NOMO-1 (cell line): ENCODE measurements around the gene RUNDC1.
"Not testable (repeated sequence)": the region's sequence is repeated elsewhere in the genome, so short reads cannot be mapped to it uniquely, and the experiment has no call there.

Source experiments
- DNase-seq, 2 experiments: peaks; one replicate each; lab custom pipeline; 2025; ENCODE audit not compliant: unreplicated experiment in 2 of 2; lab: John Stamatoyannopoulos, UW

RUNDC1 gene

DNA sequence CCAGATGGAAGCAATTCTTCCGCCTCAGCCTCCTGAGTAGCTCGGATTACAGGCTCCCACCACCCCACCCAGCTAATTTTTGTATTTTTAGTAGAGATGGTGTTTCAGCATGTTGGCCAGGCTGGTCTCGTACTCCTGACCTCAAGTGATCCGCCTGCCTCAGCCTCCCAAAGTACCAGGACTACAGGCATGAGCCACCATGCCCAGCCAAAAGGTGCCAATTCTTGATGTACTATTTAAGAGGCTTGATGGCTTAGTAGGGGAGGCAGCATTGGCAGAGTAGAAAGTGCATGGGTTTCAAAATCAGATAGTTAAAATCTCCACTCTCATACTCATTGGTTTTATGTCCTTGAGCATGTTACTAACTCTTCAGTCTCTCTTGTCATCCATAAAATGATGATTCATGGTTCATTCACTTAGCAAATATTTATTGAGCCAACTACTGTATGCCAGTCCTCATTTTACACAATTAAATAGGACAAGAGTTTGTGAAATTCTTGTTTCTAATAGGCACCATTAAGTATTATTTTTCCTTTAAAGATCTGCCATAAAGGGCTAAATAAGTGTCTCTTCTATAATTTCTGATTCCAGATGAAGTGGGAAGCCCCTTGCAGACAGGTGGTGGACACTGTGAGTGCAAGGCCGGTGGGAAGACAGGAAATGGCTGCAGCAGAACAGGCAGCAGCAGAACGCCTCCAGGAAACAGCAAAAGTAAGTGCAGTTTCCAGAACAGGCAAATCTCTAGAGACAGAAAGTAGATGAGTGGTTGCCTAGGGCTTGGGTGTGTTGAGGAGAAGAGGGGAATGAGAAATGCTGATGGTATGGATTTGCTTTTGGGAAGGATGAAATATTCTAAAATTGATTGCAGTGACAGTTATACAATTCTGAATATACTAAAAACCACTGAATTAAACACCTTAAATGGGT is 9.6 kb downstream of the RUNDC1 start:
- no peak for DNase-seq

DNA sequence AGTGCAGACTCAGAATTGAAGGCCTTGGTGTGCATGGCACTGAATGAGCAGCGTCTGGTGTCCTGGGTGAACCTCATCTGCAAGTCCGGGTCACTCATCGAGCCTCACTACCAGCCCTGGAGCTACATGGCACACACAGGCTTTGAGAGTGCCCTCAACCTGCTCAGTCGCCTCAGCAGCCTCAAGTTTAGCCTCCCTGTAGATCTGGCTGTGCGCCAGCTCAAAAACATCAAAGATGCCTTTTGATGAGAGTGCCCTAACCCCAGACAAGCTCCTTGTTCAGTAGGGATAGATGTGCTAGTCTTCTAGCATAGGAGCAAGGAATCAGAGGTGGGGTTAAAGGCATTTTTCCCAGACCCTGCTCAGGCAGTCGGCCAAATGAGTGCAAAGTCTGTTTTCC is 11.1 kb downstream of the RUNDC1 start:
- DNase-seq = no peak

DNA sequence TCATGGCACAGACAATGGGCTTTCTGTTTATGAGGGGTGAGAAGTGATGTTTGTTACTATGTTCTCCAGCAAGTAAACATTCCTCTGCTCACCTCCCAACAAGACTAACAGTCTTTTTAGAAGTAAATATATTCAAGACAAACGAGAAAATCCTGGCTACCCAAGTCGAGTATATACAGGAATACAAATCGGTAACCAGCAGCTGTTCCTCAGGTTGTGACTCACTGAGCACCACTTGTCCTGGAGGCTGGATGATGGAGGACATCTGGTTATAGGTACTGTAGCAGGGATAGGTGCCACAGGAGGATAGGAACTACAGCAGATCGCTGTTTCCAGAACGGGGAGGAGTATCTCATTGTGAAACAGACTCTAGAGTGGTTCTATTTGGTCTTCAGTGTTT is 12.5 kb downstream of the RUNDC1 start:
- DNase-seq = no peak

DNA sequence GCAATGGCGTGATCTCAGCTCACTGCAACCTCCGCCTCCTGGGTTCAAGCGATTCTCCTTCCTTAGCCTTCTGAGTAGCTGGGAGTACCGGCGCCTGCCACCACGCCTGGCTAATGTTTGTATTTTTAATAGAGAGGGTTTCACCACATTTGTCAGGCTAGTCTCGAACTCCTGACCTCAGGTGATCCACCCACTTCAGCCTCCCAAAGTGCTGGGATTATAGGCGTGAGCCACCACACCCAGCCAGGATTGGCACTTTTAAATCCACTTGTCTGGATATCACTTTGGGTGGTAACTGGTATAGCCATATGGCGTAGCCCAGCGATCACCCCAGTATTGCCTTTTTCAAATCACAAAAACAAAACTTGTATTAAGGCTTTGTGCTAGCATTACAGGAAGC is 13.5 kb downstream of the RUNDC1 start:
- DNase-seq = not testable (repeated sequence)

DNA sequence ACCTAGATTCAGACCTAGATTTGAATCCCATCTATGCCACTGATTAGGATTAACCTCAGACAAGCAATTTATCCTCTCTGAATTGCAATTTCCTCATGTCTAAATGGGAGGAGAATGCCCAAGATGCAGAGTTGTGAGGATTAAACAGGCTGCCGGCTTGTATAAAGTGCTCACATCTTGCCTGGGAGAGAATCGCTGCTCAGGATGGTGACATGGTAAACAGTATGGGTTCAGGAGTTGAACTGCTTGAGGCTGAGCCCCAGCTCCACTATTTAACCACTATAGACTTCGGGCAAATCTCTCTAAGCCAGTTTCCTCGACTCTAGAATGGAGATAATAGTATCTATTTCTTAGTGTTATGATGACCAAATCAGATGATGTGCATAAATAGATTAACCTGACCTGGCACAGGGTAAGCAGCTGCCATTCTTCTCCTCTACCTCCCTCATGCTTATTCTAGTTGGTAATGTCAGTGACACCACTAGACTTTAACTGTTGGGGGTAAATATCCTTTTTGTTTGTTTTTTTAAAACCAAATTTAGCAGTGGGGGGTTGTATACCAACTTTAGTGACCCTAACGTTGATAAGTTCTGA is 17.1 kb downstream of the RUNDC1 start:
- DNase-seq = no peak

DNA sequence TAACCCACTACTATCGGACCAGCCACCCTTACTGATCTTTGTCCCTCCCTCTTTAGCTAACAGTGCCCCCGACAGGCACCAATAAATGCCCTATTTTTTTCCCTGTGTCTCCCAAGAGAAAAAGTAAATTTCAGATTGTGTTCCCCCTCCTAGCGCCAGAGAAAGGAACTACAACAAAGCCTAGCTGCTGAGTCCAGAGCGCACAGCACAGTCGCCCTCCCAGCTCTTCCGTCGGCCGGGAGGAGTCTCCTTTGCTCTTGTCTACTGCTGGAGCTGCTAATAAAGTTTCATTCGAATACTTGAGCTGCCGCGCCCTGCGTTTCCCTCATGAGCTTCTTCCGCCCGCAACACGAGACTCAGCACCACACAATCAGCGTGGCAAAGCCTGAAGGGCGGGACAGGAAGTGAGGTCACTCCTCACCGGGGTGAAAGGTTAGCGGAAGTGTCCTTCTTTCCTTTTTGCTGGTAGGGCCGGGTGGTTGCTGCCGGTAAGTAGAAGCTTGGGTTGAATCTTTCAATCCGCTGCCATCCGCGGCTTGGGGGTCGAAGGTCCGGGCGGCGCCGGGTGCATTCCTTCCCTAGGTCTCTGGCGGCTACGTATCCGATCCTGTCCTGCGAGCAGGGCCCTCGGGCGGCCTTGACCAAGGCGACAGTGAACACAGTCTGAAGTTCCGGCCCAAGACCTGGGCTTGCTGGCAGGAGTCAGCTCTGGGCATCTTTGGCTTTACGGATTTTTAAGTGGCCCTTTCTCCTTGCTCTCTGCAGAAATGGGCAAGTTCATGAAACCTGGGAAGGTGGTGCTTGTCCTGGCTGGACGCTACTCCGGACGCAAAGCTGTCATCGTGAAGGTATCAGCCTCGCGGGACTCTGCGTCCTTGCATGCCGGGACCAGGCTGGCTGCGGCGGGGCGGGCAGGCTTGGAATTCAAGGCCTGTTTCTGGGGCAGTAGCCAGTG is 17.9 kb downstream of the RUNDC1 start, which contains the start of gene RPL27:
TSS of gene RPL27 (plus strand) at position 436 of the 955 bp plus-strand sequence. CDS start at position 768, 332 bp downstream.
- peak; percentile 99 for DNase-seq

DNA sequence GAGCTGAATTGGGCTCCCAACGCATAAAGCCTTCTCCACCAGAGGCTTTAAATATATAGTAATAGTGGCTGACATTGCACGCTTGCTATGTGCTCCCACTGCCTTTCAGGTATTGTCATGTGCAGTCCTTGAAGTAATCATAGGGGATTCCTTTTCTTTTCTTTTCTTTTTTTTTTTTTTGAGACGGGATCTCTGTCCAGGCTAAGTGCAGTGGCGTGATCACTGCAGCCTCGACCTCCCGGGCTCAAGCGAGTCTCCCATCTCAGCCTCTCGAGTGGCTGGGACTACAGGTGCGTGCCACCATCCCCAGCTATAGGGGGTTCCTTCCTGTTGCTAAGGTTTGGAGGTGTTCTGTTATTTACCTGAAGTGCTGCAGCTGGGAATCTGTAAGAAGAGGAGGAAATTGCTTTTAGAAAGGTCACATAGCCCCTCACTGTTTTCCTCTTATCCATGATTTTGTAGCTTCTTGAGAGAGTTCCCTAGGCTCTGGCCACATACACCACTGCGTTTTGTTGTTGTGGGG is 18.7 kb downstream of the RUNDC1 start:
- no peak for DNase-seq

DNA sequence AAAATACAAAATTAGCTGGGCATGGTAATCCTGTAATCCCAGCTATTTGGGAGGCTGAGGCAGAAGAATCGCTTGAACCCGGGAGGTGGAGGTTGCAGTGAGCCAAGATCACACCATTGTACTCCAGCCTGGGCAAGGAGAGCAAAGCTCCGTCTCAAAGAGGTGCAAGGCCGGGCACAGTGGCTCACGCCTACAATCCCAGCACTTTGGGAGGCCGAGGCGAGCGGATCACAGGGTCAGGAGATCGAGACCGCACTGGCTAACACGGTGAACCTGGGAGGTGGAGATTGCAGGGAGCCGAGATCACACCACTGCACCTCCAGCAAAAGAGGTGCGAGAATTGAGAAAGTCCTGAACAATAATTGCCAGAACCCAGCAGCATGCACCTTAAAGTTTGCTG is 20.5 kb downstream of the RUNDC1 start:
- DNase-seq = not testable (repeated sequence)

DNA sequence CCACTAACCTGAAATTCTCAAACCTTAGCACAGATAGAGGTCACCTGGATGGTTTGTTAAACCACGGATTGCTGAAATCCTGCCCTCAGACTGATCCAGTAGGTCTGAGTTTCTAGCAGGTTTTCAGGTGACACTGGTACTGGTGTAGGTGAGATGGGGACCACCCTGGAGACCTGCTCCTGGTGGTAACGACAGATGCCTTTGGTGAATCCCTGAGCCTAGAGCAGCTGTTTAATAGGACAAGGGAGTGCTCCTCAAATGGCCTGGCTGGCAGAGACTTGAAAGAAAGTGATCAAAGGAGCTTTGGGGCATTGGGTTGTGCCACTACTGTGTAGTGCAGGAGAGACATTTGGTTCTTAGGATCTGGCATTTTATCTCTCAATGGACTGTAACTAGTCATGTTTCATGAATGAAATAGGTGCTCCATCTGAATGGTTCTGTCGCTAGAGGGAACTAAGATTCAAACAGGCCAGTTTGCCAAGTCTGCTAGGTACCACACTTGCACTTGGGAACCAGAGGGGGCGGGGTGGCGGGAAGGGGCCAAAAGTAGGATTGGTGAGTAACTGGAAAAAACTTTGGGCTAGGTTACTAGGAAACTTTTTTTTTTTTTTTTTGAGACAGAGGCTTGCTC is 23.3 kb downstream of the RUNDC1 start:
- DNase-seq = no peak

DNA sequence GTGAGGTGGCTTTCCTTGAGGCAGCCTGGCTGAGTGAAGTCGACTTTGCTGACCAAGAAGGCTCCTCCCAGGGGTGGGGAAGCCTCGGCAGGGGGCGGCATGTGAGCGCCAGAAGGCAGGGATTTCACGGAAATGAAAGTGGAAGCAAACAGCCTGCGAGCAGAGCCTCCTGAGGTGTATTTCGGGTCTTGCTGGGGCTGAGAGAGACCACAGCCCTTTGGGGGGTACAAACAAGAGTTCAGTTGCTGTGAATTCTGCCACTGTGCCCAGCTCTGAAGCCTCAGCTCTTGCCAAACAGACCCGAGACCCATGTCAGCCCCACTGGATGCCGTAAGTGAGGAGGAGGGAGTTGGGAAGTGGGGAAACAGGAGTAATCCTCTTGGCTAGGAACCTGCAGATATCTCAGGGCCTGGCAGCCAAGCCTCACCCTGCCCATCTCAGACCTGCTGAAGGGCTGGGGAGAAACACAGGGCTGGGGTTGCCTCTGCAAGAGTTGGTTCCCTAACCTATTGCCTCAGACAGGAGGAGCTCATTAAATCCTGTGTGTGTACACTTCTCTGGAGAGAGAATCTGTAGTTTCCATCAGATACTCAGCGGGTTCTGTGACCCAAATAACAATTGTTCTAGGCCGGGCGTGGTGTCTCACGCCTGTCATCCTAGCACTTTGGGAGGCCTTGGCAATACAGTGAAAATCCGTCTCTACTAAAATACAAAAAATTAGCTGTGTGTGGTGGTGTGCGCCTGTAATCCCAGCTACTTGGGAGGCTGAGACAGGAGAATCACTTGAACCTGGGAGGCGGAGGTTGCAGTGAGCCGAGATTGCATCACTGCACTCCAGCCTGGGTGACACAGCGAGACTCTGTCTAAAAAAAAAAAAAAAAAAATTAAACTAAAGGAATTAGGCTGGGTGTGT is 26.5 kb downstream of the RUNDC1 start, which contains the start of gene IFI35:
TSS of gene IFI35 (plus strand) at position 146 of the 913 bp plus-strand sequence. CDS start at position 310, 164 bp downstream.
- peak; percentile 85 to 88 for DNase-seq

DNA sequence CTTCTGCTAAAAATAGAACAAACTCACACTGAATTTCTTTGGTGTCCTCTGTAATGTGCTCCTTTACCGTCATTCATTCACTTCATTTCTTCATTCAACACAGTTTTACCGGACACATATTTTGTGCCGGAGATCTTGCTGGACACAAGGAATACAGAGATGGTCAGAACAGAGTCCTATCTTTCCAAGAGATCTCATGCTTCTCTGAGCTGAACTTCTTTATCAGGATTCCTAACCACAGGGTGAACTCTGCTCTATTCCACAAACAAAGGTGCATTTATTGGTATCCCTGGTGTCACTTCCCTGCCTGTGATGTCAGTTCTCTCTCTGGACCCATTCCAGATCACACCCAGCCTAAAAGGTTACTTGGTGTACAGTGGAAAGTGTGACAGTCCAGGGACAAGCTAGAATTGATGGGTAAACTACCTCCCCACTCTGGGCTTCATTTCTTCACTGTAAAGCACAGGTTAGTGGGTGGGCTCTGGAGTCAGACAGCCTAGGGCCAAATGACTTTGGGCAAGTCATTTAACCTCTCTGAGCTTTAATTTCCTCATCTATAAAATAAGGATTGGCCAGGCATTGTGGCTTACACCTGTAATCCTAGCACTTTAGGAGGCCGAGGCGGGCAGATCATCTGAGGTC is 30.4 kb downstream of the RUNDC1 start:
- DNase-seq = no peak

DNA sequence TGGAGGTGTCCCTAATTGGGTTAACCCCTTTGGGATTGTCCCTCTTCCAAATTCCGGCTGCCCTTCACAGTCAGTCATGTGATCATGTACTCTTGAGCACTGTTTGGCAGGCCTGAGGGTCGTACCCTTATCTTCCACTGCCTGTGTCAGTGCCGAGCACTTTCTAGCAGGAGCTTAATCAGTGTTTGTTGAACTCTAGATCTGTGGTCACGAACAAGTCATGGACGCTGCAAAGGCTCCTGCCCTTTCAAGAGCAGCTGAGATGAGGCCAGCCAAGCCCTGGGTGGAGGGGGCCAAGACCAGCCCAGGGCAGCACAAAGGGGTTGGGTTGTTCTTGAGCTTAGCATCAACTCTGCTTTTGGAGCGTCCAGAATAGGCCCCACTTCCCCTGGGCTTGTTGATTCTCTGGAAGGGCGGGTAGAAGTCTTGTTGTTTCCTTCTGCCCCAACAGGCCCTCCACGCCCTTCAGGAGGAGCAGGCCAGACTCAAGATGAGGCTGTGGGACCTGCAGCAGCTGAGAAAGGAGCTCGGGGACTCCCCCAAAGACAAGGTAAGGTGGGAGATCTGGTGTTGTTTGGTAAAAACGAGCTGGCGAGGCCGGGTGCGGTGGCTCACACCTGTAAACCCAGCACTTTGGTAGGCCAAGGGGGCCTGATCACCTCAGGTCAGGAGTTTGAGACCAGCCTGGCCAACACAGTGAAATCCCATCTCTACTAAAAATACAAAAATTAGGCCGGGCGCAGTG is 31.5 kb downstream of the RUNDC1 start:
- DNase-seq = no peak

DNA sequence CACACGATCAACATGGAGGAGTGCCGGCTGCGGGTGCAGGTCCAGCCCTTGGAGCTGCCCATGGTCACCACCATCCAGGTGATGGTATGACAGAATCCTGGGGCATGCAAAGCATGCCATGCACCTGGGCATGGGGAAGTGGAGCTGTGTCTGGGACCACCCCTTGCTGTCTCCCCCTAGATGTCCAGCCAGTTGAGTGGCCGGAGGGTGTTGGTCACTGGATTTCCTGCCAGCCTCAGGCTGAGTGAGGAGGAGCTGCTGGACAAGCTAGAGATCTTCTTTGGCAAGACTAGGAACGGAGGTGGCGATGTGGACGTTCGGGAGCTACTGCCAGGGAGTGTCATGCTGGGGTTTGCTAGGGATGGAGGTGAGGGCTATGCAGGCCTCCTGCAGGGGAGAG is 32.9 kb downstream of the RUNDC1 start:
- DNase-seq = no peak

DNA sequence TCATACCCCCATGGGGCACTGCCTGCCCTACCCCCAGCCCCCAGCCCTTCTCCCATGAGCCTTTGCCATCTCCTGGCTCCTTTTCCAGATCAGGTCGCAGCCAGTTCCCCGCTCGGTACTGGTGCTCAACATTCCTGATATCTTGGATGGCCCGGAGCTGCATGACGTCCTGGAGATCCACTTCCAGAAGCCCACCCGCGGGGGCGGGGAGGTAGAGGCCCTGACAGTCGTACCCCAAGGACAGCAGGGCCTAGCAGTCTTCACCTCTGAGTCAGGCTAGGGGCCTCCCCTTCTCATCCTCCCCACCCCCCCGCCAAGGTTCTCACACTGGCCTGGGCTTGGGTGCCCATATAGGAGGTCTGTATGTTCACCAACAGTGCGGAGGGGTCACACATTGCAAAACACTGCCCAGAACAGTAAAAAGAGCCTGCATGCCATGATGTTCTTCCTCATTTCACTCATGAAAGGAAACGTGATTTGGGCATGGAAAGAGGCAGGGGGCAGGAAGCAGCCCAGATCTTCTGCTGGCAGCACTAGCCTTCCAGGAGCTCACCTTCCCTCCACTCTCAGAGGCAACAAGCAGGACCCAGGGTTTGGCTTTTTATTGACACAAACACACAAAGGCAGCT is 33.8 kb downstream of the RUNDC1 start:
- DNase-seq = peak in 1 of 2 experiments; percentile 35

DNA sequence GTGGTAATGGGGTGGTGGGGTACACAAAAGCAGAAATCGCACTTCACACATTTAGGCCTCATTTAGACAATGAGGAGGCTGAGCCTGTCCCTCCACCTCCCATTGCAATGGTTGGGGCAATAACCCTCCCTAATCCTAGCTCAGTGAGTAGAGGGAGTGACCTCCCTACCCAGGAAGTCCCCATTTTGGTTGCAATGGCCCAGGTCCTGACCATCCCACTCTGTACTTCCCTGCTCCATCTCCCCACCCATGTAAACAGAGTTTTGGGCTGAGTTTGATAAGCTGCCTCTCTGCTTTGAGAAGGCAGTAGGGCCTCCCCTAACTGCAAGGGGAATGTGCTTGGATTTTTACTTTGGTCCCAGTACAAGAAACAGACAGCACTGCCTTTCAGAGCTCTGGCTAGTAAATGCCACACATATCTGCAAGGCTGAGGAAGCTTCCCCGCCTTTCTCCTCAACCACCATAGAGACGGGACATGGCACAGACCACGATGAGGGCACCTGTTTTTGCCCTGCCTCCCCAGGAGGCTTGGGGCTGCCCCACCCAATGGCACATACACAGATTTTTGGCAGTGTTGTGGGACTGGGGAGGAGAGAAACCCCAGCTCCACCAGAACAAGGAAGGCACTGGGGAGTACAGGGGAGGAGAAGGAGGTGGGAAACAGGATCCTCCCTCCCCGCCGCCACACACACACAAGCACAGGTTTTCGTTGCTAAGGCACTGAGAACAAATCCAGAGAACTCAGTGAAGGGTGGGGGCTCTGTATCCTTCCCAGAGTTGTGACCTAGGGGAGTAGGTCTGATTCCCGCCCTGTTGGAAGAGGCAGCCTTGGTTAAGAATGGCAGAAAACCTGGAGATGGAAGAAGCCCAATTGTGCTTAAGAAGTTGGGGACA is 34.5 kb downstream of the RUNDC1 start:
- no peak for DNase-seq

DNA sequence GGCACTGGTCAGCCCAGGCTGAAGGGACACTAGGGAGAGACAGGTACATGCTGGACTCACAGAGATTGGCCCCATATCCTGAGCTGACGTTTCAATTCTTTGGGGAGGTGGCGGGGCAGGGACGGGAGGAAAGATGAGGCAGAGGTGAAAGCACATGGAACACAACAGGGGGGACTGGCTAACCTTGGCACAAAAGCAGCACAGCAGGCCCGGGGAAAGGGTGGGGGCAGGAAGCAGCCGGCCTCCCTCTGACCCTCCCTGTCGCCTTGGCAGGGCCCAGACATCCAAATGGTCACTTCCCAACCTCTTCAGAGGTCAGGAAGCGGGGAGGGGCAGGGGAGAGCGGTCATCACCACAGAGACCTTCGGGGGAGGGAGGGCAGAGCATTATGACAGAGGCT is 35.2 kb downstream of the RUNDC1 start:
- no peak for DNase-seq
